Hepatic stellate cell (primary cell): Measurements from ENCODE around the gene EXD3.

Source experiments
- DNase-seq: peaks from one replicate; pipeline ENCODE4 v3.0.0; 2011; ENCODE audit warnings: low spot score

EXD3 gene

DNA sequence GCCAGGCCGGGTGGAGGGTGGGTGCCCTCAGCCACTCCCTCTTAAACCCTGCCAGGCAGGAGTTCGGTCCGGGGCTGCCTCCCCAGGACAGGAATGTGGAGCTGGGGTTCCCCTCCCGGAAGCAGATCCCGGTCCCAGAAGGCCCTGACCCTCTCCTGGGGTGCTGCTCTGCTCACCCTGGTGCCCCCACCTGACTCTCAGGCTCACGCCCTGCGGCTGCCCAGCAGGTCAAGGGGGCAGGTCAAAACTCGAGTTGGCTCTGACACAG, 117.2 kb downstream of the EXD3 start:
- DNase-seq = no peak

DNA sequence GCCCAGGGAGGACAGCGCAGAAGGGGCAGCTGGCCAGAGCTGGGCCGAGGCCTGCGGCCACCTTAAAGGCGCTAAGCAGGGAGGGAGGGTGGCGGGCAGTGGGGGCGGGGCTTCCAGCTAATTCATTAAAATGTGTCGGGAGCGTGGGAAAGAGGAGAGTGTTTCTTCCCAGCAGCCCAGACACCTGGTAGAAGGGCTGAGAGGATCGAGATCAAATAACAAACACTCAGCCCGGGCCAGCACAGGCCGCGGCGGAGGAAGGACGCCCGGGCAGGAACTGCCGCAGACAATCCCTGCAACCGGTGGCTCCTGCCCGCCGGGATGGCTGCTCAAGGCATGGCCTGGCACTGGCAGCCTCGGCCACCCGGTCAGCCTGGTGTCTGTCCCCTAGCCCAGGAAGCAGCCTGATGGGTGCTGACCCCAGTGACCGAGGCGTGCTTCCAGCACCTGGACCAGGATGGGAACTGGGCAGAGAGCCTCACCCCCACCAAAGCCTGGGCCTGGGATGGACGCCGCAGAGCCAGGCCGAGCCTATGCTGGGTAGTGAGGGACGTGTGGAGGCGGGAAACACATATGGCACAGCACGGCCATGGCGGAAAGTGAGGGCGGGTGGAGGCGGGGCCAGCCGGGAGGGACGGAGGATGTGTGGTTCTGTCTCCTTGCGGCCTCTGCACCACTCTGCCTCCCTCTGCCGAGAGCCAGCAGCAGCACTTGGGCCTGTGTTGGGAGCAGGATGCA, 117.7 kb downstream of the EXD3 start:
- DNase-seq = peak; percentile 85

DNA sequence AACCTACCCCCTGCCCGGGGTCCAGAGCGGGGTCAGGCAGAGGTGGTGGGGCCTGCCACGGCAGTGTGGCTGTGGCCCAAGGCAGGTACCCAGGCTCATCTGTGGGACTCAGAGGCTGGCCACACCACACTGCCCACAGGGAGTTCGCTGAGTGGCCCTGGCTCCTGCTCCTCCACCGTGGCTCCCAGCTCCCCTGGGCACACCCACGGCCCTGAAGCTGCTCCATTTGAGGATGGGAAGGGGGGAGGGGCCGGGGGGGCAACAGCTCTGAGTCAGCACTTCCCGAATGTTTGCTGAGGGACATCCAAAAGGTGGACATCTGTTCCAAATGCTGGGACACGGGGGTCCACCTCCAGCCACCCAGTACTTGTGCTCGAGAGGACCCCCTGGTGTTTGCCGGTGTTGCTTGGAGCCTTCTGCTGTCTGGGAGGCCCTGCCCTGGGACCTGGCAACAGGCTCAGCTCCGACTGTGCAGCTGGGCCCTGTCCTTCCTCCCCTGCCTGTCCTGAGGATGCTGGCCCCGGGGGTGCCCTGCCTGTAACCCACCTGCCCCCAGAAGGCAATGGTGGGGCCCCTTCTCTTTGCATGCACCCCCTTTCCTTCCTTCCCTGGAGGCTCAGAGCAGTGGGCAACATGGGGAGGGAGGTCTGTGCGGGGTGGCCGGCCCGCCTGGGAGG, 118.4 kb downstream of the EXD3 start:
- no peak for DNase-seq

DNA sequence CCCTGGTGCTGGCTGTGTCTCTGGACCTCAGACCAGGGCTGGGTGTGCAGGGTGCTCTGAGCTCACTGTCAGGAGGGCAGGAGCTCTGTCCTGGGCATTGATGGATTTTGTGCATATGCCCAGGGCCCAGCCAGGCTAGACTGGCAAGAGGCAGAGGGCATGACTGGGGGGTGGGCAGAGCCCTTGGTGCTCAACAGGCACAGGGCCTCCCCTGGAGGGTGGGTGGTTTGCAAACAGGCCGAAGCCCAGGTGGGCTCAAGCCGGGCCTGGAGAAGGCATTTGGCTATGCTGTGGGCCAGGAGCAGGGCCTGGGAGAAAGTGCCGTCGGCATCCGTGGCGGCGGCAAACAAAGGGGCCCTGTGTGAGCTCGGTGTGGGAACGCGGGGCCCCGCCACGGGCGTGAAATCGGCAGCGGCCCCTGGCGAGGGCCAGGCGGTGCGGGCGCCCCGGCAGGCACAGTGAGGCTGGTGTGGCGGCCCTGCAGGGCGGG, 119.0 kb downstream of the EXD3 start:
- no peak for DNase-seq

DNA sequence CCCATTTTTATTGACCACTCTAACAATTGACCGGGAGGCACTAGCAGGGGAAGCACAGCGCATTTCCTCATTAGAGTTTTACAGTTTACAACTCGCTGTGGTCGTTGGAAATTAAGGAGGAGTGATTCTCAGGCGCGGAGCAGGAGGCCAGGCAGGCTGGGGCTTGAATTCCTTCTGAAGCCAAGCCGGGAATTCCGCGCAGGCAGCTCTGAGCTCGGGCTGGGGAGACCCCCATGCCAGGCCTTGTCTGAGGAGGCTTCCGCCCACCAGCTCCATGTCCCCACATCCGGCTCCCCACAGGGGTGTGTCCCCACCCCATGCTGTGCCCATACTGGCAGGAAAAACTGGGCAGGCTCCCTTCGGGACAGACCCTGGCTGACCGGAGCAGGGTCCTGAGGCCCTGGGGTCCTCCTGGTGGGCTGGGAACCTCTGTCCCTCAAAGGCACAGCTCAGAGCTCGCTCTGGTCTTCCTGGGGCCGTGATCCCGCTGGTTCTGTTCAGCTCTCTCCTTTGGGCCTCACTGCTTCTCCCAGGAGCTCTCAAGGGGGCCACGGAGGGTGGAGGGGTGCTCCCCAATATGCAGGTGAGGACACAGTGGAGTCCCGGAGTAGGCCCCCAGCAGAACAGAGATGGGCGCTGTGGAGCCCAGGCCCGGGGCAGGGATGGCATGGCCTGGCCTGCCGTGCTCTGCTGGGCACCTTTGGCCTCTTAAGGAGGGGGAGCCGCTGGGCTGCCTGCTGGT, 119.6 kb downstream of the EXD3 start:
- no peak for DNase-seq

DNA sequence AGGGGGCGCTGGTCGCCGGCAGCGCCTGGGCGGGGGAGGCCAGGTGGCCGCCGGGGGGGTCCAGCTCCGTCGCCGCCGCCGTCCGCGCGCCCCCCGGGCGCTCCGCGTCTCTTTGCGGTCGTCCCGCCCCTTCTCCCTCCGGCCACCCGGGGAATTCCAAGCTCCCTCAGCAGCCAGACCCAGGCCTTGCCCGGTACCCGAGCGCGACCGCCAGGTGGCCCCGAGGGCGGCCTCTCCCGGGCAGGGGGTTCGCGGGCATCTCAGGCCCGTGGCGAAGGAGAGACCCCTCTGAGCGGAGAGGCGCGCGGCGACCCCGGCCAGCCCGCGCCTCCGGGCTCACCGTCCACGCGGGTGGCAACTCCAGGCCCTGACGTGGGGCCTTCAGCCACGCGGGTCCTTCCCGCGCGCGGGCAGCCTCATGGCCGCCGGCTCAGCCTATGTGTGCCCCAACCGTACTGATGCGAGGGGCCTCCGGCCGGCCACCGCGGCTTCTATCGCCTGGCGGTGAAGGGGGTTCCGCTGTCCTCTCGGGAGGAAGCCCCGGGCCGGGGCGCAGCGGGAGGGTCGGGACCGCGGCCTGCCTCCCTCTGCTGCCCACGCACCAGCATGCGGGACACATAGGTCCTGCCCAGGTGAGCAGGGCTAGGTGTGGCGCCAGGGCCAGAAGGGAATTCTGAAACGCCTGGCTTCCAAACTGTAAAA, 120.4 kb downstream of the EXD3 start:
- DNase-seq = peak; percentile 94

DNA sequence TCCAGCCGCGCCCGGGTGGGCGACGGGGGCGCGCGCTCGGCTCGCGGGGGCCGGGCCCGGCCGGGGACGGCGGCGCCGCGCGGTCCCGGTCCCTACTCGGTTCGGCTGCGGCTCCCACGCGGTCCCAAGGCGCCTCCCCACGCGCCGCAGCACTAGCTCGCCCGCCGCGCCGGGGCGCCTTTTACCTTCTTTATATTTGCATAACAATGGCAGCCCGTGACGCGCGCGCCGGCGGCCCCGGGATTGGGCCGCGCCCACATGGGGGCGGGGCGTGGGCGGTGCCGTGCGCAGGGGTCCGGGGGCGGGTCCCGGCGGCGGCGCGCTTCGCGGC, 120.9 kb downstream of the EXD3 start, which contains the start of gene NRARP:
Gene NRARP (minus strand): TSS at position 154 of the 331 bp plus-strand sequence. CDS start 343 bp downstream, outside the sequence.
- DNase-seq = peak; percentile 88

DNA sequence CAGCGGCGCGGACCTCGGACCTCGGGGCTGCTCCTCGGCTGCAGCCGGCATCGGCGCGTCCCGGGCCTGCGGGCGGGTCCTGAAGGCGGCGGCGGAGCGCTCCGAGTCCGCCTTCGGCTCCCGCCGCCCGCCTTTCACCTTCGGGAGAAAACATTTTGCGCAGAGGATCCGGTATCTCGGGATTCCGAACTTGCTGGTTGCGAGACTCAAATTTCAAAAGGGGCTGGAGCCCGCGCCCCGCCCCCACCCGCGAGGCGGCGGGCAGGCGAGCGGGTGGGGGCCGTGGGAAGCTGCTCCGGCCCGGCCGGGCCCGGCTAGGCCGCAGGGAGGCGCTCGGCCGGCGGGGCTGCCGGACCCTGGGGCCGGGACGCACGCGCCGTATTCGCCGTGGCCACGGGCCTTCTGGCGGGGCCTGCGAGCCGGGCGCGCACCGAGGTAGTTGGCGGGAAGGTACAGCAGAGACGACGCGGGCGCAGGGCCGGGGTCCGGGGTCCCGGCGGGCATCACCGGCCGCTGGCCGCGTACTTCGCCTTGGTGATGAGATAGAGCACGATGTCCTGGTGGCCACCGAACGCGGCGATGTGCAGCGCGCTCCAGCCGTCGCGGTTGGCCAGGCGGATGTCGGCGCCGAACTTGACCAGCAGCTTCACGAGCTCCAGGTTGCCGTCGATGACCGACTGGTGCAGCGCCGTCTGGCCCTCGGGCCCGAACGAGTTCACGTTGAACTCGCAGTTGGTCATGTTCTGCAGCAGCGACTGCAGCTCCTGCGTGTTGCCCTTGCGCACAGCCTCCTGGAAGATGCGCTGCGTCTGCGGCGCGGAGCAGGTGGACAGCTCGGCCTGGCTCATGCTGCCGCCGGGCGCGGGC, 121.6 kb downstream of the EXD3 start:
- DNase-seq = no peak

DNA sequence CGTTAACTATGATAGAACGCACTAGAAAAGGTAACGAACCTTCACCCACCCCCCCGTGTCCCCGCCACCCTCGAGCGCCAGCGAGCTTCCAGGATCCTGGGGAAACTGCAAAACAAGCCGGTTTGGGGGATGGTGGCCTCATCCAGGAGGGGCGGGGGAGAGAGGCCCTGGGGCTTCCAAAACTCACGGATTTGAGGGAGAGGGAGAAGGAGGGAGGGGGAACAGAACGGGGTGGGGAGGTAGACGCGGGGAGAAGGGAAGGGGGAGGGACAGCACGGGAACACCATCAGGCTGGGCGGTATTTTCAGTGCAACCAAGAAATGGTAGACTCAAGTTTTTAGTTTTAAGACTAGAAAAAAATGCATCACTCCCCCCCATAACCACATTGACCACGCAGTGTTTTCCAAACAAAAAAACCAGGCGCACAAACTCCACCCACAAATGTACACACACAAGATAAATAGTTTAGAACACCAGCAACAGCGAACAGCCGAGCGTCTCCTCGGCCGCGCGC, 122.3 kb downstream of the EXD3 start:
- no peak for DNase-seq

DNA sequence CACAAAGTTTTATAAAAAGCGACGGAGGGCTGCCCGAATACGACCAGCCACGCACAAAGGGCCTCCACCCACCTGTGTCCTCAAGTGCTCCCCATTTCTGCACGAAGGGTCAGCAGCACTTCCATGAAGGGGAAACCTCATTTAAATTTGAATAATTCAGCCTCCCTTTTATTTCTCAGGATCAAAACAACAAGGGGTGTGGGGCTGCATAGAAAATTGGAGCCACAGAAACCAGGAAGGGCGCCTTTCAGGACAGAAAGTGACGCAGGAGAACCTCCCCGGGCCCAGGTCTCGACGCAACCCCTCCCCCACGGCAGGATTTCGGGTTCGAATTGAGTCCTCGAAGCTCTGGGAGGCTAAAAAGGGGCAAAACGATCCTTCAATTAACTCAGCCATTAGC, 123.0 kb downstream of the EXD3 start:
- no peak for DNase-seq

DNA sequence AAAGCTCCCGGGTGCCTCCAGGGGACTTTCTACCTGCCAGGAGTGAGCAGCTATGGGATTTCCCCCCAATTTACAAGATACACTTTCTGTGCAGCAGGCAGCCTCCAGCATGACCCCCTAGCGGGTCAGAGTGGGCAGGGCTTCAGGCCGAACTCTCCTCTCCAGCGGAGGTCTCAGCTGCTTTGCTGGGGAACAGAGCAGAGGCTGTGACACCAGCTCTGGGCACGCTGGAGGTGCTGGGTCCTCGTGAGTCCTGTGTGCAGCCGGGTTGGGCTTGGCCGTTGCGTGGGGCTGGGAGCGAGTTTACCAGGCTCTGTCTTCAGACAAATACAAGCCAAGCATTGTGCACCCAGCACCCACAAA, 123.8 kb downstream of the EXD3 start:
- no peak for DNase-seq

DNA sequence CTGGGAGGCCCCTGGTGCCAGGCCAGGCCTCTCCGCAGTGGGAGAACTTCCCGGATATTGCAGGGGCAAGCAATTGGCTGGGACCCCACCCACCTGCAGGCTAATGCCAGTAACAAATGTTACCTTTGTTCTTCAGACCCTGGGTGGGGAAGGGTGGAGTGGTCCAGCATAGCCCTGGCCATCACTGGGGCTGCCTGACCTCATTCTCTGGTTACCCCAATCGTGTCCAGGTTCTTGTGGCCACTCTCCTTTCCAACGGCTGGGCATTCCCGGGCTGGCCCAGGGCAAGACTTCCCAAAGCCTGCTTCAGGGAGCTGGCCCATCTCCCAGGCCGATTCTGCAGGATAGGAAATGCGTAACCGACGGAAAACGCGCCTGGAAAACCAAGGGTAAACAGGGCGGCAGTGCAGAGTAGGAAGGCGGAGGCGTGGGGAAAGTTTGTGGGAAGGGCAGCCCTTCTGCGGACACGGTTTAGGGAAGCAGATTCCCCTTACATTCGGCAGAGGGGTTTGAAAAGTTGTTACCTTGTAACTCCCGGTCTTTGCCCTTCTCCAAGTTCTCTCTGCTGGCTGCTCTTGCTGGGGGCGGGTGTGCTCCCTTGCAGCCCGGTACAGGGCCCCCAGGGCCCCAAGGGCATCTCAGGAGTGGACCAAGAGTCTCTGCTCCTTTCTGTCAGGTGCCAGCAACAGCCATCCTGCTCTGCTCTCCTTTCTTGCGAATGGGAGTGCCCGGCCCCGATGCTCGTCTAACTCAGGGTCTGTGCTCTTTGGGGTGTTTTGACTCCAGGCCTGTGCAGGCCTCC, 124.4 kb downstream of the EXD3 start:
- no peak for DNase-seq

DNA sequence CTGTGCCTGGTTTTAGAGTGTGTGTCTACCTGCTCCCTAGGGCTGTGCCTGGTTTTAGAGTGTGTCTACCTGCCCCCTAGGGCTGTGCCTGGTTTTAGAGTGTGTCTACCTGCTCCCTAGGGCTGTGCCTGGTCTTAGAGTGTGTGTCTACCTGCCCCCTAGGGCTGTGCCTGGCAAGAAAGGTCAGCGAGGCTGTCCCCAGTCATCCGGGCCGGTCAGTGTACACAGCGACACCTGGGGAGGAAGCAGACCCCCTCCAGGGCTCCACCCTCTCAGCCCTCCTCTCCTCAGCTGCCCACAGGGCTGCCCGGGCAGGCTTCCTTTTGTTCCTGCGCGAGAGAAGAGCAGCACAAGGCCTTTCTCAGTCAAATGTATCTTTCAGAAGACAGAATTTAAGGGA, 125.0 kb downstream of the EXD3 start:
- no peak for DNase-seq

DNA sequence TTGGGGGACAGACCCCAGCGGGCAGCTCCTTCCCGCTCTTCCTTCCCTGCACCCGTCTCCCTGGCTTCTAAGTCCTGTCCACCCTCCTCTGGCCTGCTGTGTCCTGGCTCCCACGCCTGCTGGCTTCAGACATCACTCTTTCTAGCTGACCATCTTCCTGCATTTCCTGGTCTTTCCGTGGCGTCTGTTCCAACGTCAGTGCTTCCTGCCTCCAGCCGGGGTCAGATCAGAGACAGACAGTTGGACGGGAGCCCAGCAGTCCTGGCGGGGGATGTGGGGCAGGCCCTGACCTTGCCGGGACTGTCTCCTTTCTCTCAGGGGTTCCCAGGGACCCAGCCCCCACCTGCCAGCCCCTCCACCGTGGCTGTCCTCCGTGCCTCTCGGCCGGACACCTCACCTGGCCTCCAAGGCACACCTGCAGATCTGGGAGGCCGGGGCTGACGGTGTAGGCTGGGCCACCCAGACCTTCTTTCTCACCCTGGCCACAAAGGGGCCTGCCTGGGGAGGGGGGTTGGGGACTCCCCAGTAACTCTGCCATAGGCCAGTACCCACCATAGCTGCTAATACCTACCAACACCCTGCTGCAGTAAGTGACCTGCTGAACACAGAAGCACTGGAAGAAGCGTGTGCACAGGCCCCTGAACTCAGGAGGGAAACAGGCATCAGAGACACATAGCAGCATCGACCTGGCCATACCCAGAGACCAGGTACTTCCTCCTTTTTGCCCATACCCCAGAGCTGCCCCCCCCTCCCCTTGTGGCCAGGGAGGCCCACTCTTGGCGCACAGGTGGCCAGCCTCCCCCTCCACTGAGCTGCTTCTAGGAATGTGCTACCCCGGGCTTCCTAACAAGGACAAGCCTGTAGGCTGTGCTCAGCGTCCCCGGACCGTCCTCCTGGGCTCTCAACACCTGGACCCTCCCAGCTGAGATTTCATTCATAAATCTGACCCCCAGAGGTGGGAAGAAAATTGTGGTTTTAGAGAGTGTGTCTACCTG, 126.0 kb downstream of the EXD3 start:
- DNase-seq = peak; percentile 69

DNA sequence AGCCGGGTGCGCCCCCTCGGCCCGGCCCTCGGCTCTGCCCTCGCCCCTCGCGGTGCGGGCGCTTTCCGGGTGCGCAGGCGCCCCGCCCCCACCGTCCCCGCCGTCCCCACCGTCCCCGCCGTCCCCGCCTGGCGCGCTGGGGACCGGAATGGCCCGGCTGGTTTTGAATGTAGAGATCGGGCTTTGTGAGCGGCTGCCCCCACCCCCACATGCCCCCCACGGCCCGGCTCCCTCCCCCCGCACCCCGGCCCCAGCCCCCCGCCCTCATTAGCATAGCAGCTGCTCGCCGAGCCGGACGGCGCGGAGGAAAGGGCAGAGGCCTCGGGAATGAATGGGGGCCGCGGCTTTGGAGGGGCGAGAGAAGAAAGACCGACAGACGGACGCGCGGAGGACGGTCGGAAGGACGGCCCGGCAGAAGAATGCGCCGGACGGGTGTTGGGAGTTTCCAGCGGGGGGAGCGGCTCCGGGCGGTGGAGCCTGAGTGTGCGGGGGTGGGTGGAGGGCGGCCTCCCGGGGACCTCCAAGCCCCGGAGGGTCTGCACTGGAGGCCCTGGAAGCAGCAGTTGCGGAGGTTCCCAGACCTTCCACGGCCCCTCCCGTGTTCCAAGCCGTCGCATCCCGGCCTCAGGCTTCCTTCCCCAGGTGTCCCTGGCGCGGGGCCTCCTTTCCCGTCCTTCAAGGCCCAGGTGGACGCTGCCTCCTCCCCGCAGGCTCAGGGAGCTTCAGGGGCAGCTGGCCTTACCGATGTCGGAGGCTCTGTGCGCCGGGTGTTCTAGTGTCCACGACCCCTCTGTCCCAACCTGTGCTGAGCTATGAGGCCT, 126.9 kb downstream of the EXD3 start:
- DNase-seq = no peak

DNA sequence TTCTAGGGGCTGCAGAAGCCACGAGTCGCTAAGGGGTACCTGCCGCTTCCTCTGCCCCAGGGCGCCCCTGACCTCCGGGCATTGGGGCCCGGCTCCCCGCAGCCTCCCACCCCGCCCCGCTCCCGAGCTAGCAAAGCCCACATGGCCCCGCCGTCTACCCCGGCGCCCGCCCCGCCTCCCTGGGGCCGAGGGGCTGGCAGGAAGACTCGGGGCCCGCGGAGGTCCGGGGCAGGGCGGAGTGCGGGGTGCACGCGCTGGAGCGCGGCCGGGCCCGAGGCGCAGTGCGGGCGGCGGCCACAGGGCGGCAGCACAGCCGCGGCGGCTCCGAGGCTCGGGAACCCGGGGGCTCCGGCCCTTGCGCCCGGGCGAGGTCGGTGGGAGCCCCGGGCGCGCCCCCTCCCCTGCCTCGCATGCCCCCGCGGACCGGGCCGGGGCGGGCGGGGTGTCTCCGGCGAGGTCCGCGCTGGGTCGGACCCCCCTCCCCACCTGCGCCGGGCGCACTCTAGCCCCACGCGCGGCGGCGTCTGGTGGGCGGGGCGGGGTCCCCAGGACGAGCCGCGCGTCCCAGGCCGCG, 127.6 kb downstream of the EXD3 start:
- peak; percentile 77 for DNase-seq

DNA sequence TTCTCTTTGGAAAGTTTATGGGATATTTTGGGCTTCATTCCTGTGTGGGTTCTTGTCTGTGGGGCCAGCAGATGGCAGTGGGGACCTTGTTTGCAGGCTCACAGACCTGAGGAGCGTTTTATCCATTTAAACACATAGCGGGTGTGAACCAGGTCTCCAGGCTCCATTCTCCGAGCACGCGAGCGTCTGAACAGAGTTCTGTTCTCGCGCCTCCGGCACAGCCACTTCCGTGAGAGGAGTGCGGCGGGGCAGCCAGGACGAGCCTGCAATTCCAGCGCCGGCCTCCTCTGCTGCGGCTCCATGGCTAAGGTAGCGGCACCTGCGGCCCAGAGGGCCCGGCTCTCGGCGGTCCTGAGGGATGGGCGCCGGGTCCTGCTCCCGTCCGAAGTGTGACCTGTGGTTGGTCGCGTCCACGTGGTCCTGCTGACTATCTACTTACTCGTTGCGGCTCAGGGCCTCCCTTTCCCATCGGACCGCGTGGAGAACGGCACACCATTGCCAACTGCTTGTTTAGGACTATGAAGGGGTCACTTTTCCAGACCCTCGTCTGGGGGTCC, 128.2 kb downstream of the EXD3 start:
- no peak for DNase-seq
